ENCODE data around the gene ST14.

Gene ST14

GRCh38 chr11:130133716-130134115, 25.9 kb upstream of the ST14 start:
- FAIRE-seq = no peak

GRCh38 chr11:130136107-130136506, 23.5 kb upstream of the ST14 start:
- no peak for DNase-seq (ENCODE audit: low spot score)
- no peak for FAIRE-seq

More at GRCh38 chr11:130133716-130134115, 25.9 kb upstream of the ST14 start:
- no peak for DNase-seq (ENCODE audit: low spot score)

- FAIRE-seq = no peak
- DNase-seq (ENCODE audit: low spot score) = no peak
These were observed 21.6 kb upstream of the ST14 start for GRCh38 chr11:130137999-130138398.

GRCh38 chr11:130139401-130139800, 20.2 kb upstream of the ST14 start:
- no peak for FAIRE-seq
- no peak for DNase-seq (ENCODE audit: low spot score)

- DNase-seq (ENCODE audit: low spot score) (no peak), FAIRE-seq (no peak)
These were observed 17.8 kb upstream of the ST14 start for GRCh38 chr11:130141561-130142341.

GRCh38 chr11:130144141-130144540, 15.4 kb upstream of the ST14 start:
- DNase-seq (ENCODE audit: low spot score) (no peak), FAIRE-seq (no peak)

- no peak for DNase-seq (ENCODE audit: low spot score)
- FAIRE-seq = no peak
These were observed 14.7 kb upstream of the ST14 start for GRCh38 chr11:130144861-130145281.

GRCh38 chr11:130145311-130145812, 14.2 kb upstream of the ST14 start:
- FAIRE-seq = no peak
- no peak for DNase-seq (ENCODE audit: low spot score)

GRCh38 chr11:130145975-130146776, 13.4 kb upstream of the ST14 start:
- FAIRE-seq = no peak
- peak; percentile 9 for DNase-seq (ENCODE audit: low spot score)

- no peak for FAIRE-seq
These were observed 12.8 kb upstream of the ST14 start for GRCh38 chr11:130146796-130147195.

GRCh38 chr11:130148796-130149326, 10.7 kb upstream of the ST14 start:
- DNase-seq (ENCODE audit: low spot score) (no peak), FAIRE-seq (no peak)

More at GRCh38 chr11:130146796-130147195, 12.8 kb upstream of the ST14 start:
- no peak for DNase-seq (ENCODE audit: low spot score)

- DNase-seq (ENCODE audit: low spot score) = no peak
- FAIRE-seq = no peak
These were observed 8.8 kb upstream of the ST14 start for GRCh38 chr11:130150790-130151189.

- DNase-seq (ENCODE audit: low spot score) = no peak
- no peak for FAIRE-seq
These were observed 8.4 kb upstream of the ST14 start for GRCh38 chr11:130151196-130151595.

GRCh38 chr11:130156108-130157022, 3.2 kb upstream of the ST14 start:
- peak; percentile 52 for DNase-seq (ENCODE audit: low spot score)
- FAIRE-seq = peak; percentile 75

GRCh38 chr11:130157101-130157500, 2.5 kb upstream of the ST14 start:
- DNase-seq (ENCODE audit: low spot score) (no peak), FAIRE-seq (no peak)

GRCh38 chr11:130157840-130158239, 1.7 kb upstream of the ST14 start:
- no peak for DNase-seq (ENCODE audit: low spot score)

GRCh38 chr11:130159139-130159538, 443 bp upstream of the ST14 start:
- no peak for FAIRE-seq

More at GRCh38 chr11:130157840-130158239, 1.7 kb upstream of the ST14 start:
- no peak for FAIRE-seq

GRCh38 chr11:130160498-130161155, 1.0 kb downstream of the ST14 start:
- FAIRE-seq = no peak
- DNase-seq (ENCODE audit: low spot score) = no peak

More at GRCh38 chr11:130159139-130159538, 443 bp upstream of the ST14 start:
- no peak for DNase-seq (ENCODE audit: low spot score)

GRCh38 chr11:130161441-130162145, 2.0 kb downstream of the ST14 start:
- DNase-seq (ENCODE audit: low spot score) (no peak), FAIRE-seq (no peak)

GRCh38 chr11:130162733-130163132, 3.2 kb downstream of the ST14 start:
- FAIRE-seq (no peak), DNase-seq (ENCODE audit: low spot score) (peak; percentile 7)

All from RCC 7860 (cell line).